ENCODE measurements around the gene DEPDC5.

- TF ChIP-seq CTCF (IDR thresholded peaks at IDR 0.05; ENCODE audit: insufficient read depth, low read length) (no peak), POLR2AphosphoS5 (IDR thresholded peaks at IDR 0.05; ENCODE audit: low read depth) (no peak), REST (IDR thresholded peaks at IDR 0.05; ENCODE audit: insufficient replicate concordance, low read depth) (no peak), SPI1 (IDR thresholded peaks at IDR 0.05; ENCODE audit: borderline replicate concordance, low read depth) (no peak)
Measured at GRCh38 chr22:31883989-31884388, 130.2 kb downstream of the DEPDC5 start.
